Central memory CD8-positive, alpha-beta T cell (primary cell): ENCODE data around the gene CCL3.
"Not testable (repeated sequence)": the region's sequence is repeated elsewhere in the genome, so short reads cannot be mapped to it uniquely, and the experiment has no call there.

ENCODE experiments used
- ATAC-seq: fragments of 150-1000 bp; cut with Tn5 transposase; replicated peaks from 2 replicates; pipeline ENCODE4 v1.10.0; 2022; ENCODE audit warnings: mild to moderate bottlenecking, moderate FRiP score, moderate number of reproducible peaks; ENCODE audit not compliant: poor library complexity, severe bottlenecking; ENCODE audit errors: extremely low read depth
- DNase-seq, 2 donors: peaks; one replicate each; pipeline ENCODE4 v3.0.0; 2021; ENCODE audit warnings: low spot score in 2 of 2
- H3K27ac Mint-ChIP-seq: one replicate; pipeline ENCODE4 v1.8.0; 2022; ENCODE audit warnings: low read depth, mild to moderate bottlenecking, moderate library complexity, mixed read lengths
- H3K27me3 Mint-ChIP-seq: one replicate; pipeline ENCODE4 v1.8.0; 2022; ENCODE audit warnings: mixed read lengths
- H3K36me3 Mint-ChIP-seq: one replicate; pipeline ENCODE4 v1.8.0; 2022; ENCODE audit warnings: mild to moderate bottlenecking, moderate library complexity, mixed read lengths; ENCODE audit not compliant: insufficient read depth
- H3K4me1 Mint-ChIP-seq: one replicate; pipeline ENCODE4 v1.8.0; 2022; ENCODE audit warnings: mixed read lengths
- H3K4me3 Mint-ChIP-seq: one replicate; pipeline ENCODE4 v1.8.0; 2022; ENCODE audit warnings: mild to moderate bottlenecking, moderate library complexity, mixed read lengths
- H3K9me3 Mint-ChIP-seq: one replicate; pipeline ENCODE4 v1.8.0; 2022; ENCODE audit warnings: mixed read lengths

CCL3 gene

GRCh38 chr17:36127199-36127893 is 37.4 kb upstream of the CCL3 start:
- H3K9me3 Mint-ChIP-seq: peaks cover 6% of the 10 kb centered on the region
- peaks cover 9% of the 10 kb centered on the region for H3K36me3 Mint-ChIP-seq
- no peak for DNase-seq
- H3K4me1 Mint-ChIP-seq: peaks cover 58% of the 10 kb centered on the region
- peak; percentile 76 for ATAC-seq
- H3K27me3 Mint-ChIP-seq: no peaks in the 10 kb centered on the region
- H3K4me3 Mint-ChIP-seq: peak overlapping the region; percentile 60
- peak overlapping the region; percentile 90 for H3K27ac Mint-ChIP-seq

GRCh38 chr17:36124879-36125824 is 35.2 kb upstream of the CCL3 start:
- Mint-ChIP-seq H3K36me3 (peaks cover 4% of the 10 kb centered on the region), H3K4me1 (peaks cover 64% of the 10 kb centered on the region), H3K9me3 (peaks cover 6% of the 10 kb centered on the region), H3K4me3 (no peak overlapping the region), H3K27ac (no peak overlapping the region), H3K27me3 (no peaks in the 10 kb centered on the region)
- DNase-seq (no peak), ATAC-seq (no peak)

GRCh38 chr17:36123431-36123830 is 33.5 kb upstream of the CCL3 start:
- no peak for ATAC-seq
- Mint-ChIP-seq H3K27ac (no peak overlapping the region), H3K27me3 (no peaks in the 10 kb centered on the region), H3K4me1 (peaks cover 63% of the 10 kb centered on the region), H3K36me3 (peaks cover 6% of the 10 kb centered on the region), H3K4me3 (no peak overlapping the region), H3K9me3 (peaks cover 6% of the 10 kb centered on the region)
- DNase-seq: no peak

GRCh38 chr17:36121099-36121498 is 31.2 kb upstream of the CCL3 start:
- H3K27me3 Mint-ChIP-seq, DNase-seq, ATAC-seq, H3K4me3 Mint-ChIP-seq, H3K9me3 Mint-ChIP-seq, H3K27ac Mint-ChIP-seq, H3K36me3 Mint-ChIP-seq: not testable (repeated sequence)
- H3K4me1 Mint-ChIP-seq: peaks cover 56% of the 10 kb centered on the region

DNA sequence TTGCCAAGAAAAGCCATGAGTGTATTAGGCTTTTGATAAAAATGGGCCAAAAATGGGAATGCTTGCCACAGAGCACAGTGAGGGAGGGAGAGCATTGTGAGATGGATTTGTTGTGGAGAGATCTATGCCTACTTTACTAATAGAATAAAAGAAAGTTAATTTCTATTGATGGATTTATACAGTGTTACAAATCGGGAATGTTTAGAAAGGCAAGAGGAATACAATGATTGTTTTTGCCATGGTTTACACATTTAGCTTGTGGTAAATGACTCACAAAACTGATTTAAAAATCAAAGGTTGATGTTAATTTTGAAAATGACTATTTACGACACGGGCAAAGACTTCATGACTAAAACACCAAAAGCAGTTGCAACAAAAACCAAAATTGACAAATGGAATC is 30.3 kb upstream of the CCL3 start:
- Mint-ChIP-seq H3K4me3 (peak overlapping the region; percentile 21), H3K9me3 (no peaks in the 10 kb centered on the region), H3K27me3 (no peaks in the 10 kb centered on the region), H3K27ac (peak overlapping the region; percentile 52), H3K36me3 (peaks cover 10% of the 10 kb centered on the region), H3K4me1 (peaks cover 58% of the 10 kb centered on the region)
- no peak for DNase-seq
- no peak for ATAC-seq

DNA sequence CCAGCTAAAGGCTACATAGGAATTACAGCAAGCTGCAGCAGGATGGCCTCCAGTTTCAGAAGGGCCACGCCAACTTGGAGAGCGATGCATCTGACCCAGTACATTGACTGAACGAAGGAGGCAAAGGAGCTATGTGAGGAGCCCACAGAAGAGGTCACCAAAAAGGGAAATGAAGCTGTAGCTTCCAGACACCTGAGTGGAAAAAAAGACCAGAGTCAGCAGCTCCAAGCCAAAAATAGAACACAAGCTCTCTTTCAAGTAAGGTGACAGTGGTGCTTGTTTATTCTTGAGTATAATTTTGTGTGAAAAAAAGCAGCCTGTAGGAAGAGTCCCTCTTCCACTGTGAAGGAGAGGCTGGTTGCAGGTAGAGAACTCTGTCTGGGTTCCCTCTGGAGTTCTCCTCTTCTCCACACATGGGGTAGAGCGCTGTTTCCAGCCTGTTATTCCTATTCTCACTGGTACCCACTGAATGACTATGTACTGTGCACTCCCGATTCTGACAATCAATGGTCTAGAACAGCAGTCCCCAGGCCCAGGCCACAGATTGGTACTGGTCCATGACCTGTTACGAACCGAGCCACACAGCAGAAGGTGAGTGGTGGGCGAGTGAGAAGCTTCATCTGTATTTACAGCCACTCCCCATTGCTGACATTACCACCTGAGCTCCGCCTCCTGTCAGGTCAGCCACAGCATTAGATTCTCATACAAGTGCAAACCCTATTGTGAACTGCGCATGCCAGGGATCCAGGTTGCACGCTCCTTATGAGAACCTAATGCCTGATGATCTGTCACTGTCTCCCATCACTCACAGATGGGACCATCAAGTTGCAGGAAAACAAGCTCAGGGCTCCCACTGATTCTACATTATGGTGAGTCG is 28.8 kb upstream of the CCL3 start:
- Mint-ChIP-seq H3K4me3 (peak overlapping the region; percentile 72), H3K27ac (peak overlapping the region; percentile 91), H3K27me3 (no peaks in the 10 kb centered on the region), H3K36me3 (peaks cover 10% of the 10 kb centered on the region), H3K9me3 (no peaks in the 10 kb centered on the region), H3K4me1 (peaks cover 66% of the 10 kb centered on the region)
- DNase-seq (no peak), ATAC-seq (no peak)

- DNase-seq: no peak
- peaks cover 68% of the 10 kb centered on the region for H3K4me1 Mint-ChIP-seq
Observed at GRCh38 chr17:36117505-36118382, 27.8 kb upstream of the CCL3 start.

DNA sequence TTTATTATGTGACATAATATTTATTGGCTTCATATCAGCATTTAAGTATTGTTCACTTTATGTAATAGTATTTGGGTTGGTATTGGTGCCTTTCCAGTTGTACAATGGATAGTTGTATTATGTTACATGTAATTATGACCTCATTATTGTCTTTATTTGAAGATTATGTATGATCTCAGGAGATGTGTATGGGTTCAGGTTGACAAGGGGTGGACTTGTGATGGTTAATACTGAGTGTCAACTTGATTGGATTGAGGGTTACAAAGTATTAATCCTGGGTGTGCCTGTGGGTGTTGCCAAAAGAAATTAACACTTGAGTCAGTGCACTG is 25.7 kb upstream of the CCL3 start:
- DNase-seq, H3K9me3 Mint-ChIP-seq, H3K36me3 Mint-ChIP-seq, ATAC-seq, H3K27me3 Mint-ChIP-seq: not testable (repeated sequence)
- H3K4me3 Mint-ChIP-seq: peak overlapping the region; percentile 72
- peaks cover 75% of the 10 kb centered on the region for H3K4me1 Mint-ChIP-seq
- peak overlapping the region; percentile 51 for H3K27ac Mint-ChIP-seq

More at GRCh38 chr17:36117505-36118382, 27.8 kb upstream of the CCL3 start:
- Mint-ChIP-seq H3K9me3 (peaks cover 2% of the 10 kb centered on the region), H3K27me3 (no peaks in the 10 kb centered on the region), H3K4me3 (peak overlapping the region; percentile 72), H3K27ac (peak overlapping the region; percentile 91), H3K36me3 (peaks cover 10% of the 10 kb centered on the region)
- no peak for ATAC-seq

DNA sequence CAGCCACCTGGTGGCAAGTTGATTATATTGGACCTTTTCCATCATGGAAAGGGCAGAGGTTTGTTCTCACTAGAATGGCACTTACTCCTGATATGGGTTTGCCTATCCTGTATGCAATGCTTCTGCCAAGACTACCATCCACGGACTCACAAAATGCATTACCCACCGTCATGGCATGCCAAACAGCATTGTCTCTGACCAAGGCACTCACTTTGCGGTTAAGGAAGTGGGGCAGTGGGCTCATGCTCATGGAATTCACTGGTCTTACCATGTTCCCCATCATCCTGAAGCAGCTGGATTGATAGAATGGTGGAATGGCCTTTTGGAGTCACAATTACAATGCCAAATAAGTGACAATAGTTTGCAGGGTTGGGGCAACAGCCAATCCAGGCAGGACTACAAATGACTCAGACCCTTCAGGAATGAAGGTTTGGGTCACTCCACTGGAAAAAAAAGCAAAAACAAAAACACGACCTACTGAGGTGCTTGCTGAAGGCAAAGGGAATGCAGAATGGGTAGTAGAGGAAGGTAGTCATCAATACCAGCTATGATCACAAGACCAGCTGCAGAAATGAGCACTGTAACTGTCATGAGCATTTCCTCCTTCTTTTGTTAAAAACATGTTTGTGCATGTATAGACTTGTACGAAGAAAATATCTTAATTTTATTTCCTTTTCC is 25.2 kb upstream of the CCL3 start:
- not testable (repeated sequence) for H3K27me3 Mint-ChIP-seq, ATAC-seq, H3K36me3 Mint-ChIP-seq, DNase-seq, H3K9me3 Mint-ChIP-seq
- H3K4me3 Mint-ChIP-seq: peak overlapping the region; percentile 72
- peak overlapping the region; percentile 51 for H3K27ac Mint-ChIP-seq
- H3K4me1 Mint-ChIP-seq: peaks cover 75% of the 10 kb centered on the region

GRCh38 chr17:36113131-36113530 is 23.2 kb upstream of the CCL3 start:
- not testable (repeated sequence) for H3K4me3 Mint-ChIP-seq, H3K9me3 Mint-ChIP-seq, H3K27ac Mint-ChIP-seq

GRCh38 chr17:36112572-36112971 is 22.6 kb upstream of the CCL3 start:
- peaks cover 6% of the 10 kb centered on the region for H3K9me3 Mint-ChIP-seq
- DNase-seq (no peak), ATAC-seq (no peak)
- peaks cover 3% of the 10 kb centered on the region for H3K36me3 Mint-ChIP-seq
- H3K27me3 Mint-ChIP-seq: no peaks in the 10 kb centered on the region
- H3K4me1 Mint-ChIP-seq: peaks cover 69% of the 10 kb centered on the region
- H3K27ac Mint-ChIP-seq: no peak overlapping the region
- no peak overlapping the region for H3K4me3 Mint-ChIP-seq

More at GRCh38 chr17:36113131-36113530, 23.2 kb upstream of the CCL3 start:
- H3K4me1 Mint-ChIP-seq: peaks cover 69% of the 10 kb centered on the region
- H3K27me3 Mint-ChIP-seq, H3K36me3 Mint-ChIP-seq, ATAC-seq, DNase-seq: not testable (repeated sequence)
